Jurkat, Clone E6-1 (cell line): Measurements from ENCODE around the gene CYSTM1.
A peak's percentile ranks its signal among the peaks of the same experiment; 100 is the strongest.

Experiments used
- DNase-seq: peaks from one replicate; pipeline ENCODE4 v3.0.0-alpha.2; 2011; ENCODE audit warnings: low read depth, low spot score
- H3K4me3 ChIP-seq: 2 replicates; pipeline ENCODE4 v1.5.1; 2011; ENCODE audit warnings: mild to moderate bottlenecking, low read length, control low read depth, moderate library complexity

The CYSTM1 gene

GRCh38 chr5:140265845-140266244 lies 90.9 kb downstream of the CYSTM1 start:
- no peak overlapping the region for H3K4me3 ChIP-seq
- DNase-seq: no peak

GRCh38 chr5:140266471-140267200 lies 91.6 kb downstream of the CYSTM1 start:
- H3K4me3 ChIP-seq: no peak overlapping the region
- no peak for DNase-seq

GRCh38 chr5:140267201-140267540 lies 92.2 kb downstream of the CYSTM1 start:
- no peak overlapping the region for H3K4me3 ChIP-seq
- peak; percentile 98 for DNase-seq

- DNase-seq: no peak
- H3K4me3 ChIP-seq: no peak overlapping the region
These were observed 92.6 kb downstream of the CYSTM1 start for GRCh38 chr5:140267559-140268018.

GRCh38 chr5:140270008-140270407 lies 95.0 kb downstream of the CYSTM1 start:
- DNase-seq: no peak
- H3K4me3 ChIP-seq: no peak overlapping the region

GRCh38 chr5:140273401-140273877 lies 98.5 kb downstream of the CYSTM1 start:
- no peak for DNase-seq
- H3K4me3 ChIP-seq: no peak overlapping the region

- DNase-seq: no peak
- H3K4me3 ChIP-seq: no peak overlapping the region
These were observed 100.8 kb downstream of the CYSTM1 start for GRCh38 chr5:140275837-140276236.

- DNase-seq: no peak
- no peak overlapping the region for H3K4me3 ChIP-seq
These were observed 107.3 kb downstream of the CYSTM1 start for GRCh38 chr5:140282266-140282665.

- H3K4me3 ChIP-seq: no peak overlapping the region
- DNase-seq: no peak
These were observed 109.0 kb downstream of the CYSTM1 start for GRCh38 chr5:140284013-140284412.

GRCh38 chr5:140286424-140286823 lies 111.4 kb downstream of the CYSTM1 start:
- DNase-seq: no peak
- H3K4me3 ChIP-seq: no peak overlapping the region

- DNase-seq: no peak
- no peak overlapping the region for H3K4me3 ChIP-seq
These were observed 113.0 kb downstream of the CYSTM1 start for GRCh38 chr5:140287801-140288521.

- no peak for DNase-seq
- no peak overlapping the region for H3K4me3 ChIP-seq
These were observed 117.4 kb downstream of the CYSTM1 start for GRCh38 chr5:140292212-140293036.
